Progenitor cell of endocrine pancreas (in vitro differentiated cells): ENCODE results near the gene TEX264. TPM values are rescaled to one million over a fixed set of nuclear protein-coding genes. Genes with fewer than 3 reads are reported as not detected.
A peak's percentile ranks its signal among the peaks of the same experiment; 100 is the strongest.

Experiments
- DNase-seq: peaks from one replicate; pipeline ENCODE4 v3.0.0; 2021; ENCODE audit warnings: low spot score; ENCODE audit not compliant: unreplicated experiment
- H3K27ac Mint-ChIP-seq: 2 replicates; pipeline ENCODE4 v1.8.0; 2021; ENCODE audit warnings: mild to moderate bottlenecking, moderate library complexity, mixed read lengths
- H3K27me3 Mint-ChIP-seq: 2 replicates; pipeline ENCODE4 v1.8.0; 2021; ENCODE audit warnings: mixed read lengths
- H3K36me3 Mint-ChIP-seq: 2 replicates; pipeline ENCODE4 v1.8.0; 2022; ENCODE audit warnings: mixed read lengths; ENCODE audit not compliant: insufficient read depth
- H3K4me1 Mint-ChIP-seq: 2 replicates; pipeline ENCODE4 v1.8.0; 2021; ENCODE audit warnings: low read depth, mixed read lengths
- H3K4me3 Mint-ChIP-seq: 2 replicates; pipeline ENCODE4 v1.8.0; 2021; ENCODE audit warnings: low read depth, mild to moderate bottlenecking, moderate library complexity, mixed read lengths
- H3K9me3 Mint-ChIP-seq: 2 replicates; pipeline ENCODE4 v1.8.0; 2021; ENCODE audit warnings: low read depth, mixed read lengths
- CTCF ChIP-seq: fragments of 200-600 bp; sonication (generic); IDR thresholded peaks from one replicate; pipeline ENCODE4 v1.5.0; 2021; ENCODE audit warnings: antibody characterized with exemption, mild to moderate bottlenecking; ENCODE audit not compliant: unreplicated experiment
- total RNA-seq: library from RNA; stranded (reverse); gene quantifications from 2 replicates; pipeline ENCODE4 v1.2.1, GENCODE V29; 2021

The TEX264 gene
- total RNA-seq, 1 donor from 2014 or later, result 29.6 TPM

GRCh38 chr3:51711352-51712037 is 40.4 kb downstream of the TEX264 start:
- Mint-ChIP-seq H3K36me3 (no peaks in the 10 kb centered on the region), H3K4me3 (no peak overlapping the region), H3K4me1 (peaks cover 2% of the 10 kb centered on the region), H3K27ac (no peak overlapping the region), H3K9me3 (no peaks in the 10 kb centered on the region), H3K27me3 (peaks cover 29% of the 10 kb centered on the region)
- TF ChIP-seq CTCF, result no peak
- DNase-seq, result peak; percentile 8

GRCh38 chr3:51712038-51712420 is 41.0 kb downstream of the TEX264 start:
- no peak overlapping the region for H3K27ac Mint-ChIP-seq
- H3K36me3 Mint-ChIP-seq, result no peaks in the 10 kb centered on the region
- TF ChIP-seq CTCF, result no peak

GRCh38 chr3:51712511-51712931 is 41.5 kb downstream of the TEX264 start:
- Mint-ChIP-seq H3K27ac (no peak overlapping the region), H3K4me1 (no peaks in the 10 kb centered on the region), H3K4me3 (no peak overlapping the region), H3K9me3 (no peaks in the 10 kb centered on the region), H3K36me3 (no peaks in the 10 kb centered on the region), H3K27me3 (peaks cover 24% of the 10 kb centered on the region)
- DNase-seq, result no peak
- no peak for TF ChIP-seq CTCF

More at GRCh38 chr3:51712038-51712420, 41.0 kb downstream of the TEX264 start:
- H3K4me1 Mint-ChIP-seq, result peaks cover 2% of the 10 kb centered on the region
- H3K4me3 Mint-ChIP-seq, result no peak overlapping the region
- no peaks in the 10 kb centered on the region for H3K9me3 Mint-ChIP-seq
- no peak for DNase-seq
- H3K27me3 Mint-ChIP-seq, result peaks cover 29% of the 10 kb centered on the region

GRCh38 chr3:51712963-51713362 is 41.9 kb downstream of the TEX264 start:
- H3K4me3 Mint-ChIP-seq, result no peak overlapping the region
- no peaks in the 10 kb centered on the region for H3K36me3 Mint-ChIP-seq
- TF ChIP-seq CTCF, result no peak
- H3K27me3 Mint-ChIP-seq, result peaks cover 20% of the 10 kb centered on the region
- no peaks in the 10 kb centered on the region for H3K9me3 Mint-ChIP-seq
- no peak overlapping the region for H3K27ac Mint-ChIP-seq
- H3K4me1 Mint-ChIP-seq, result no peaks in the 10 kb centered on the region
- DNase-seq, result no peak

GRCh38 chr3:51715231-51715976 is 44.4 kb downstream of the TEX264 start:
- Mint-ChIP-seq H3K27me3 (peaks cover 5% of the 10 kb centered on the region), H3K27ac (no peak overlapping the region), H3K36me3 (no peaks in the 10 kb centered on the region), H3K4me3 (no peak overlapping the region), H3K9me3 (no peaks in the 10 kb centered on the region), H3K4me1 (no peaks in the 10 kb centered on the region)
- no peak for TF ChIP-seq CTCF
- no peak for DNase-seq
